H54 (cell line): Measurements from ENCODE around the gene IPO9.

Experiments
- DNase-seq: peaks from one replicate; pipeline ENCODE4 v3.0.0; 2011; ENCODE audit warnings: low spot score, mixed read lengths; ENCODE audit not compliant: insufficient read length
- FAIRE-seq: peaks from 3 replicates; lab custom pipeline; 2011; peaks lifted over from hg19 to GRCh38; lab: Jason Lieb, UNC
- POLR2A ChIP-seq: IDR thresholded peaks from 2 replicates; pipeline ENCODE4 v1.6.1; 2011; ENCODE audit warnings: low read depth, mild to moderate bottlenecking, low read length

Gene IPO9

GRCh38 chr1:201792534-201793305 is 36.2 kb upstream of the IPO9 start:
- TF ChIP-seq POLR2A = no peak
- FAIRE-seq (no peak), DNase-seq (peak; percentile 68)

DNA sequence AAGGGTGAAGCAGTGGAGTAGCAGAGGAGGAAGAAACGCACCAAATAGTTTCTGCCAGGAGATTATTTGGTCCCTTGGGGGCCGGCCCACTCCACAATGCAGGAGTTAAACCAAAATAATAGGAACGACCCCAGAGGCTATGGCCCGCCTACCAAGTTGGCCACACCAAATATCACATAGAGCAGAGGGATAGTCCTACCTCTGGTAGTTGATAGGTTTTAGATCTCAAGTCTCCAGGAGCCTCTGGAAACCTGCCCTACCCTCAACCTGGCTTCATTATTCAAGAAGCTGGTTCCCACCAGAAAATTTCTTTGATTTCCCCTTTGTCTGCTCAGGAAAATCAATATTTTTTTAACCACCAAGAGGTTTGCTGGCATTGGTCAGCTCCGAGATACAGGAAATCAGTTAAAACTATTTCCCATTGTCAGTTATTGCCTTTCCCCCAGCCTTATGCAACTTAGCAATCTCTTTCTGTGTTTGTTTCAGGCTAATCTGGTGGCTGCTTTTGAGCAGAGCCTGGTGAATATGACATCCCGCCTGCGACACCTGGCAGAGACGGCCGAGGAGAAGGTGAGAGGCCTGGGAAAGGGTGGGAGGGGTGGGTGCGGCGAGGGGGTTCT is 35.5 kb upstream of the IPO9 start:
- FAIRE-seq = no peak
- no peak for TF ChIP-seq POLR2A
- no peak for DNase-seq

DNA sequence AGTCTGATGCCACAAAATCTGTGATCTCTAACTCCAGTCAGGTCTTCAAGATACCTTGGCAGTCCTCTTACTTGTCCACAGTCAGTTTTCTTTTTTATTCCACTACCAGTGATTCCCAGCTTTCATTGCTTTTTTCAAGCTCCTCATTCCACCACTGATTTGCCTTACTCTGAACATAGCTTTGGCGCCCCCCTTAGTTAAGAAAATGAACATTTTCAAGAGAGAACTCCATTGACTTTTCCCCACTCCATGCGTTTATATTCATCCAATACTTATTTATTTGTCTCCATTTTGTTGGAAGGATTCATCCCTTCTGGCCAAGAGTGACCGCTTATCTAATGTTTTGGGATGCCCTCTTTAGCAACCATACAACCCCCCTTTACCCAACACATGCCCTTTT is 33.9 kb upstream of the IPO9 start:
- TF ChIP-seq POLR2A = no peak
- DNase-seq = no peak
- FAIRE-seq = no peak

GRCh38 chr1:201800246-201800645 is 28.7 kb upstream of the IPO9 start:
- no peak for DNase-seq

DNA sequence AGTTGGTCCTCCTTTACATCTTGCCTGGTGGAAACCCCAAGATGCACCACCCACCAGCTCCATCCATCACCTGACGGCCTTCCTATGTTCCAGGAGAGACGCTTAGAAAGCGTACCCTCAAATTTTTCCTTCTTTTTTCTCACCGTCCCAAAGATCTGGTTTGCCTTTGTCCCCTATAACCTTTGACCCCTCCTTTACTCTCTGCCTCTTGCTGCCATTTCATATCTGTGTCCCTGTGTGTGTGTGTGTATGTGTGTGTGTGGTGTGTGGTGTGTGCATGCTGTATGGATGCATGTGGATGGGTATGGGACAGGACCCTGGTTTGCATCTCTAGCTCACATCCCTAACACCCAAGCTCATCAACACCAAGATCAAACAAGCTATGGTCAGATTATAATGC is 22.2 kb upstream of the IPO9 start:
- TF ChIP-seq POLR2A = no peak
- FAIRE-seq = no peak
- DNase-seq = no peak

More at GRCh38 chr1:201800246-201800645, 28.7 kb upstream of the IPO9 start:
- FAIRE-seq = no peak
- no peak for TF ChIP-seq POLR2A

- FAIRE-seq (no peak), DNase-seq (no peak)
- TF ChIP-seq POLR2A = no peak
These were observed 20.9 kb upstream of the IPO9 start for GRCh38 chr1:201807958-201808632.

DNA sequence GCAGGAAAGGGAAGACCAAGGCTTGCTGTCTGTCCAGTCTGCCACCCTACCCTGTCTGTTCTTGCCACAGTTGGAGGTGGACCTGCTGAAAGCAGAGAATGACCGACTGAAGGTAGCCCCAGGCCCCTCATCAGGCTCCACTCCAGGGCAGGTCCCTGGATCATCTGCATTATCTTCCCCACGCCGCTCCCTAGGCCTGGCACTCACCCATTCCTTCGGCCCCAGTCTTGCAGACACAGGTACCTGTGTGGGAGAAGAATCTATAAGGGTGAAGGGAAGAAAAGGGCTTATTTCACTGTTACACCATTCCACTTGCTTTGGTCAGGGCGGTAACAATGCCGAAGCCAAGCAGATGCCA is 20.3 kb upstream of the IPO9 start:
- FAIRE-seq (no peak), DNase-seq (no peak)
- no peak for TF ChIP-seq POLR2A

DNA sequence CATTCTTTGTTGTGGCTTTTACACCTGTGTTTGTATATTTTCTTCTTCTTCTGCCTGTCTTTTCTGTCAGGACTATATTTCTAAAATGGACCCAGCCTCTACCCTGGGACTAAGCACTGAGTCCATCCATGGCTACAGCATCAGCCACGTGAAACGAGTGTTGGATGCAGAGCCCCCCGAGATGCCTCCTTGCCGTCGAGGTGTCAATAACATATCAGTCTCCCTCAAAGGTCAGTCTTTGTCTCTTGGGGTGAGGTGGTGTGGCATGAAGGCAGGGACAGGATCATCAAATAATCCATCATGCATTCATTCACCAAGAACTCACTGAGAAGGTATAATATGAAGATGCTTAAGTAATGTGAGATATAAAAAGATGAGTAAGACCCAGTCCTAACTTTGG is 19.1 kb upstream of the IPO9 start:
- FAIRE-seq (no peak), DNase-seq (no peak)
- no peak for TF ChIP-seq POLR2A

DNA sequence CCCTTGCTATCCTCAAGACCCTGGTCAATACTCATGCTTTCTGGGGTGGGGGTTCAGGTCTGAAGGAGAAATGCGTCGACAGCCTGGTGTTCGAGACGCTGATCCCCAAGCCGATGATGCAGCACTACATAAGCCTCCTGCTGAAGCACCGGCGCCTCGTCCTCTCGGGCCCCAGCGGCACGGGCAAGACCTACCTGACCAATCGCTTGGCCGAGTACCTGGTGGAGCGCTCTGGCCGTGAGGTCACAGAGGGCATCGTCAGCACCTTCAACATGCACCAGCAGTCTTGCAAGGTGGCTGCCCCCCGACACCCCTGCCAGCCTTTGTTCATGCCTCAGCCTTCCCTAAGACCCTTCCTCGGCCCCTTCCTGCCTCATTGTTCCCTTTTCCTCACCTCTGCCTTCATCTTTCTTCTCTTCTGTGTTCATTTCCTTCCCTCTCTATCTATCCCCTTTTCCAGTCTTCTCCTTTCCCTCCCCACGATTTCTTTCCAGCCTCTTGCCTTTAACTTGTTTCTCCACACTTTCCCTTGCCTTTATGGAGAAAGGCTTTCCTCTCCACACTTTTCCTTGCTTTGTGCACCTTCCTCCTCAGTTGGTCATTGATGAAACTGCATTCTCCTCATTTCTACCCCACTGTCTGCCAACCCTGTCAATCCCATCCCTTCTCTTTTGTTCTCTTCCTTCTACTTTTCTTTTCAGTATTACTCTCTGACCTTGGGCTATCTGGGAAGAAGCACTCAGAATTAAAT is 18.3 kb upstream of the IPO9 start:
- FAIRE-seq = no peak
- no peak for DNase-seq
- no peak for TF ChIP-seq POLR2A

DNA sequence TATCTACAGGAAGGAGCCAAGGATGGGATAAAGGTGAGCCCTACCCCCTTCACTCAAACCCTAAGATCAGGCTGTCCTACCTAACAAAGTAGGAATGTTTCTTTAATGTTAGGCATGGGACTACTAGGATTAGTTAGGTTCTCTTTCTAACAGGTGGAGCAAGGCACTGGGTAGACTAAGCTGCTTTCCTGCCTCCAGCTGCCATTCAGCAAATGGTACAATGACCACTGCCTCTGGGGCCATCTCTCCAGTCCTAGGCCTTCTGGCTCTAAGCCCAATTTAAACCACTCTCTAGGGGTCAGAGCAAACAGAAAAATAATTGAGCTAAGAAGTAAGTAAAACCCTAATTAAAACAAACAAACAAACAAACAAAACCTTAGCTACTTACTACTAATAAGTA is 15.7 kb upstream of the IPO9 start:
- no peak for DNase-seq
- FAIRE-seq = no peak
- no peak for TF ChIP-seq POLR2A

DNA sequence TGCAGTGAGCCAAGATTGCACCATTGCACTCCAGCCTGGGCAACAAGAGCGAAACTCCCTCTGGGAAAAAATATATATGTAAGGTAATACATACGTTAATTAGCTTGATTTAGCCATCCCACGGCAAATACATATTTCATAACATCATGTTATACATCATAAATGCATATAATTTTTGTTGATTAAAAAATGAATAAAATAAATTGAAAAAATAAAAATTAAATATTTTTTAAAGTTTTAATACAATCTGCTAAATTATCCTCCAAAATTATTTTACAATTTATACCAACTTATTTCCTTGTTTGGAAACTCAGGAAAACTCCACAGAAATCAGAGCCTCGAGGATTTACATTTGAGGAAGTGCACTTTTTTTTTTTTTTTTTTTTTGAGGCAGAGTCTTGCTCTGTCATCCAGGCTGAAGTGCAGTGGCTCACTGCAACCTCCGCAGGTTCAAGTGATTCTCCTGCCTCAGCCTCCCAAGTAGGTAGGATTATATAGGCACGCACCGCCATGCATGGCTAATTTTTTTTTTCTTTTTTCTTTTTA is 12.6 kb upstream of the IPO9 start:
- no peak for FAIRE-seq

GRCh38 chr1:201818971-201819750 is 9.8 kb upstream of the IPO9 start:
- FAIRE-seq = no peak
- no peak for DNase-seq
- no peak for TF ChIP-seq POLR2A

More for the DNA sequence above, 12.6 kb upstream of the IPO9 start:
- no peak for TF ChIP-seq POLR2A
- DNase-seq = no peak

GRCh38 chr1:201820413-201820812 is 8.5 kb upstream of the IPO9 start:
- no peak for TF ChIP-seq POLR2A
- FAIRE-seq = no peak
- no peak for DNase-seq
